Fibroblast of skin of scalp (primary cell): ENCODE measurements around the gene SCN1A.
"Not testable (repeated sequence)": the region's sequence is repeated elsewhere in the genome, so short reads cannot be mapped to it uniquely, and the experiment has no call there.

Source experiments
- DNase-seq: peaks from one replicate; pipeline ENCODE4 v3.0.0-alpha.2; 2013

The SCN1A gene

DNA sequence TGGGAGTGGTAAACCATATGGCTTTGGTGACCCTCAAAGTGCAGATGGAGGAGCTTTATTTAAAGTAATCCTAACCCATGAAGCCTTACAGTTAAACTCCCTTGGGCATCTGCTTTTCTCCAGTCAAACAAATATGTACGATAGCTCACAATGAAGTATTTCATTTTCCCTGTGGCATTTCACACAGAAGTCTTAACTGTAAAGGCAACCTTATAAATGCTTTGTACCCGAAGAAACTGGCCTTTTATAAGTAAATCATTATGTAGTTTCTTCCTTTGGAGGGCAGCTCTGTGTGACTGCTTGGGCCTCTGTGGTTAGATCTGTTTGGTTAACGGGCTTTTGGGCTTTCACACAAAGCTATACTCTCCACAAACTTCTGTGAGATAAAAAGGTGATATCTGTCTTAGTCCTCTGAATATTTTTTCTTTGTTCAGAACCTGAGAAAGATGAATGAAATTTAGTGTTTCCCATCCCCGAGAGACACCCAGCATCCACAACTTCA lies 46.6 kb downstream of the SCN1A start:
- no peak for DNase-seq

DNA sequence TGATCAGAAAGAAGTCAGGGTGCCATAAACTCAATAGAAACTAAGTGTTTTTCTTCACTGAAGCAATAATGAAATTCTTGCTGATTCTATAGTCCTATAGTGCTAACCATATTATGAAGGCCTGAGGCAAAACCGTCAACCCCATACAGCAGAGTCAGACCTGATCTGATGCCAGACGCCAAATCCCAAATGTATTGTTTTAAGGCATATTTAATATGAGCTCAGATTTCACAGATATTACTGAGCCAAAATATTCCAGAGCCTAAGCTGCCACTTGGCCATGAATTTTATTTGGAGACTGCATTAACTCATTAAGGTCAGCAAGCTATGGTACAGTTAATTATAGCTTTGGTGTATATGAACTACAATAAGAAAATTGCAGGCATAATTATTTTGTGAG lies 53.4 kb downstream of the SCN1A start:
- no peak for DNase-seq

DNA sequence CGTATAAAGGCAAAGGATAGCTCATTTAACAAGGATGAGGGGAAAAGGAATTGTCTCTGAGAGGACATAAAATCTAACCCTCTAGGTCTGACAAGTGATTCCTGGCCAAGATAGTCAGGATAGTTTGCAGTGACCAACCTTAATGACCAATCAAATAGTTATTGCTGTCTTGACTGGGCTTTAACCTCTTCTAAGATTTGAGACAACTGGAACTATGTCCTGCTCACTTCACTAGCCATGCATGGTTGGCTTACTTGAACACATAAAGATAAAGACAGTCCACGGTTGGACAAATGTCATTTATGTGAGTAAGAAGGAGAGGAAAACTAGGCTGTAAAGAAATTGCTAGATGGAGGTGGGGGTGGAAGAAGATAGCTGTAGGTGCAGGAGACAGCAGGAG lies 53.8 kb downstream of the SCN1A start:
- no peak for DNase-seq

DNA sequence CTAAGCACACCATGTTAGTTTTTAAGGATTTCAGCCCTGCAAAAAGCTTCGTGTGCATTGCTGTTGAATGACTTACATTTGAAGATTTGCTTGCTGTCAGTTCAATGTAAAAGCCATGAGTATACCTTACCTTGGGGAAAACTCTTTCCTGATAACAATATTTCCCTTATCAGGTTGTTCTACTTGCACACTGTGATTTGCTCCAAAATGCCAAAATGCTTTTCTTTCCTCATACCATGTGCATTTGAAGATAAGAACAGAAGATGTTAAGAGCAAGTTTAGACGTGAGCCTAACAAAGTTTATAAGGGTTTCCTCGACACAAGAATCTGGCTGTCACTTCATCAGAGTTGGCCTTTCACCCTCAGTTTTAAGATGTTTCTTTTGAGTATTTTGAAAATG lies 57.6 kb downstream of the SCN1A start:
- DNase-seq, result no peak

DNA sequence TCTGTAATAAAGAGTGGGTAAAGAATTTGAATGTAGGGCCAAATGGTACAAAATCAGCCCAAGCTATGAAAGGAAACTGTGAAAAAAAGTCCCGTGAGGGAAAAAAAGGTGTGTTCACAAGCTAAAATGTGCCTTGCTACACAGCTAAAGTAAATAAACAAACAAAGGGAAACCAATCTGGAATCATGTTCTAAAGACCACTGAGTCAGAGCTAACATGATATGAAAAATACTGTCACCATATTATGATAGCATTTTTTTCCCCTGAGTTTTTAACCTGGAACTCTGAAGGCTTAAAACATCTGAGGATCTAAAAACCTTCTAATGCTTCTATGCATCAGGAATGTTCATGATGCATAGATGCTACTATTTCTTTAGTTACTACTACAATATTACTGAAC lies 58.8 kb downstream of the SCN1A start:
- no peak for DNase-seq

DNA sequence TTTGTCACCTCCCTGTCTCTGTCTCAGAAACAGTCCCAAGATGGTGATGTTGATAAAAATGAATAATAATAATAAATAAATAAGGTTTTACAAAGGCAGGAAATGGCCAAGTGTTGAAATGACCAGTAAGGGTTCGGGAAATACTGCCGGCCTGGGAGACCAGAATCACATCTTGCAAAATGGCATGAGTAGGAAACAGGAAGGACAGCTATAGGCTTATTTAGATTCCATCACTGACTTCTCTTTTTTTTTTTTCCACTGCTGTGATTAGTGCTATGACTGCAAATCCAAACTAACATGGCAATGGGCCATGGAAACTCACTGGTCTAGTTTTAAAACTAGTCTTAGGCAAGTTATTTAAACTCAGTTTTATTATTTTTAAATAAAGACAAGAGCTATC lies 60.6 kb downstream of the SCN1A start:
- no peak for DNase-seq

DNA sequence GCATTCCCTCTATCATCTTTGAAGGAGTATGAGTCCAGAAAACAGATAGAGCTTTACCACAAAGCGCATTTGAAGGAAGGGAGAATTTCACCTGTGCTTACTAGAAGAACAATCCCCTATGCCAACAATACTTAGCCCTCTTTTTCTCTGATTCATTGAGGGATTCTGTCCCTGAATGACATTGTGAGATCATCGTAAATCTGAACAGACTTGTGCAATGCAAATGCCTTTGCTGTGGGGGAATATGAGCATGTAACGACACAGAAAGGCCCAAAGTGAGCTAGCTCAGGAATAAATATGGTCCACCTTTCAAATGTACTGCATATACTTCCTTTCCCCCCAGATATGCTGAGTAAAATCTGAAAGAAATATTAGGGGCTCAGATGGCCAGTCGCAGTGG lies 67.6 kb downstream of the SCN1A start:
- no peak for DNase-seq

DNA sequence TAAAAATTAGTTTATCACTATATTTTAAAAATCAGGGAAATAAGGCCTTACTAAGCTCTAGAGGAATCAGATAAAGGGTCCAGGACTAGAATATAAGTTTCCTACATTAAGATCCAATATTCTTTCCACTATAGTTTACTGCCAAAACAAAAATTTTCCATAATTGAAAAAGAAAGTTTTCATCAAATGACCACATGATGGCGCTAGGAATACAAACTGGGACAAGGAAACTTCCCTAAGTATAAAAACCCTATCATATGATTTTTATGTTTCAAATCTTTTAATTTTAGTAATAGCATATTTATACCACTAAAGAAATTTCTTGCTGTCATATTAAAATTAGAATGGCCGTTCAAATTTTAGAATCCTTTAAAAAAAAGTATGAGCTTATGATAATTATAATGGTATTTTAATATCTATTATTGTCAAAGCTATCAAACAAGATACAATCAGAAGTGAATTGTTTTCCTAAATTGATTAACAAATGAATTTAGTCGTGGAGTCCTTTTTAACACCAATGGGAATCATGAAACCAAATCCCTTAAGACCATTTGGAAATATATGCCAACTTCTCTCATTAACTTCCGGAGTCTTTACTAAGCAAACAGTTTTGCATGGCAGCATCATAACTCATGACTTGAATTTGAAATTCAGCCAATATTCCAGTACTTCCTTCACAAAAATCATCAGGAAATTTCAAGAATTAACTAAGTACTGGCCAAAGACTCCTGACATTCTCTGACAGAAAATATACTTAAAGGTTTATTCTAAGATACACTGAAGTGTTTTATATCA lies 70.3 kb downstream of the SCN1A start:
- peak; percentile 4 for DNase-seq

DNA sequence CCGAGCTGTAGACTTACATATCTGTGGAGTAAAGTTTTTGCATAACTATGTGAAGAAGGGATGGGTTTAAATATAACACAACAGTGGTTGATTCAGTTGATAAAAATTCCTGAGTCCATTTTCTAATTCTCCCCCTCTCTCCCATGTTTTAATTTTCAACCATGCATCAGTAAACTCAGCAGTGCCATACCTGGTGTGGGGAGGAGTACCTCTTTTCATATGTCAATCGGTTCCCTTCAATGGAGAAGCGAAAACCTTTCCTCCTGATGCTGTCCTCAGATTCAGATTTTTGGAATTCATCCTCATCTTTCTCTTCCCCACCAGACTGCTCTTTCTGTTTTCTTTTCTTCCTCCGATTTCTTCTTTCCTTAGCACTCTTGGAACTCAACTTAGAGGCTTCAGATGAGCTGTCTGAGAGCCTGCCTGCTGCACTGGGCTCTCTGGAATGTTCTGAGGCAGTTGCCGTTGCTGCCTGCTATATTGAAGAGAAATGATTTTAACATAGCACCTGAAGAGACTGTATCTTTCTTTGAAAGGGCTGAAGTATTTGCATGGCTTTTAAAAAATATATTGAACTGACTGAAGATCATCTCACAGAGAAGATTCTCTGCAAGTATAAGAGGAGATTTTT lies 82.9 kb downstream of the SCN1A start:
- DNase-seq, result no peak

DNA sequence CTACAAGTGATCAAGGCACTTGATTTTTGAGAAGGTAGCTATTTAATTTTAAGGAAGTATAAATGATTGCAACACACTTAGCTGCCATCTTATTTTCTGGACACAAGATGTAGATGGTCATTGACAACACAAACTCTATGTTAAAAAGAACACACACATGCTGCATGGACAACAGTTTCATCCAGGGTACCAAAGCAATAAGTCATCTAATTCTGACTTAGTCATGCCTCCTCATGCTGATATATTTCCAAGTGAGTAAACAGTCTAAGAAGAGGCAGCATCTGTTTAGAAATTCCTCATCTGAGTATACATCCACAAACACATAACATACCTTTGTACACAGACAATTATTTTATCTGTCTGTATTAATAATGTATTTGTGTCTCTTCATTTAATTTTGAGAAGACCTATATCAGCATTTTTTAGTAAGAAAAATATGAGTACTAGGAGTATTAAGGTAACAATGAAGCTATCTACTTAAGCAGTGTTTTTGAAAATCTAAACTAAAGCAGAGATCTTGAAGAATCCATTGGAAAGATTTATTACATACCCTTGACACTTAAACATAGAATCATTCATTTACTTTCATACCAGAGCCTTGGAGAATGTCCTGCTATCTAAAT lies 84.9 kb downstream of the SCN1A start:
- DNase-seq, result no peak

DNA sequence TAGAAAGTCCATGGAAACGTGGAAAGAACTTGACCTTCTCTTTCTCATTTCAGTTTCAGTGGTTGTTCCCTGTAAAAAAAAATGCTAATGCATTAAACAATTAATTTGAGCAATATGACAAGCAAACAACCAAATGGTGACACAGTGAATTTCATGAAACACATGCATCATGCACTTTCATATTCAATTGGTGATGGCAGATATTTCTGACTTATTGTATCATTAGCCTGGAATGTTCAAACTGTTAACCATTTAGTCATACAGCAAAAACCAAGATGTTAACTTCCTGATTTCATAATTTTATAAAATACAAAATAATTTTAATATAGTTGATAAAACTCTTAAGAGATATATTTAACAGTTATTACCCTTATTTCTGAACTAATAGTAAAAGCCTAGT lies 85.5 kb downstream of the SCN1A start:
- no peak for DNase-seq

DNA sequence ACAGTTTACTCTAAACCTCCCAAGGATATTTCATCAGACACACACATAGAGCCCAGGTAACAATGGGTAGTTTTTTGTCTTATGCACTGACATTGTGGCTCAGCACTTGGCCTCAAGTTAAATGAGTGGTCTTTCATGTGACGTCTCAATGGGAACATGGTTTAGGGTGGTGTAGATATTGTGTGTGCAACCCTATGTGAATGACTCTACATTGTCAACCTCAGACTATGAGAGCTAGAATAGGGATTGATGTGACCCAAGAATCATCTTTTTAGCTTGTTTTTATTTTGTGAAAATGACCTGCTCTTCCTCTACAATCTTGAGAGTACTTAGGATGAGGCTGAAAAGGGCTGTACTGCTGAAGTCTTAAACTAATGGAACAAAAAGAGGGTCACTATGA lies 86.2 kb downstream of the SCN1A start:
- no peak for DNase-seq

DNA sequence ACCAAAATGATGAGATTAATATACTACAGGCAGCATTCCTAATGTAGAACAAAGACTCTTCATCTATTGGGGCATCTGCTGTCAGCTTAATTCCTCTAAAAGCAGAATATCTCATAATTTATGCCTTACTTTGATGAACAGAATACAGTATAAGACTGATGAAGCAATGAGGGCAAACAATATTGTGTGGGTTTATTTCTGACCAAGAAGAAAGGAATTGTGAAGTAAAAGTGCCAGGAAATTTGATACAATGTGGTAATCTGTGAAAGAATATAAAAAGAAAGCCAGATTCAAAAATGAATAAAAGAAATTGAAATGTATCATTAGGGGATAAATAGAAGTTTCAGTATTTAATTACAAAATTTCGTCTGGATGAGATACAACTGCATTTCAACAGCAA lies 95.5 kb downstream of the SCN1A start:
- no peak for DNase-seq

DNA sequence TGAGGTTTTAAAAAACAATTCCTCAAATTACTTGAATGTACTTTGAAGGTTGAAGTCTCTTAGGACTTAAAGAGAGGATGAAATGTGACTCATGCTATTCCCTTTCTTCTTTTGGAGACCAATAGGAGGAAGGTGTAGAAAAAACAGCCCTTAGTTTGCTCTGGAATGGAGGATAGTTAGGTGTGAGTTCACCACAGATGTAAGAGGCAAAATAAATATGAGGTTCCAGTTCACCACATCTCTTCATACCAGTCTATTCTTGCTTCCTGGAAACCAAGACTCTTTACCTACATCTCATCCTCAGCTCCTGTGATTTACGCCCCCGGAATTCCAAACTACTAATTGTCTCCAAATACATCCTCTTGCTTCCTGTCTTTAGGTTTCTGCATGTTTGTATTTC lies 96.8 kb downstream of the SCN1A start:
- no peak for DNase-seq

DNA sequence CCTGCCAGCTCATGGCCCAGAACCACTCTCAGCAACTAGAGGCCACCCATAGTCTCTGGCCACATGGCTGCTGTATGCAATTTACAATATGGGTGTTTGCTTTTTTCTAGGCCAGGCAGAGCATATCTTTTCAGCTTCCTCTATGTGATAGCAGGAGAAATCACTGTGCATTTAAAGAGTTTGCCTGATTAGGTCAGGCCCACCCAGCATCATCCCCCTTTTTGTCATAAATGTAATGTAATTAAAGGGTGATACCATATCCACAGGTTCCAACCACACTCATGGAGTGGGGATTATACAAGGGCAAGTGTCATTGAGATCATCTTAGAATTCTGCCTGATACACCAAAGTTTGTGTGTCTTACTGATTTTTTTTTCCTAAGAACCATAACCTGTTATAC lies 102.5 kb downstream of the SCN1A start:
- DNase-seq, result no peak

DNA sequence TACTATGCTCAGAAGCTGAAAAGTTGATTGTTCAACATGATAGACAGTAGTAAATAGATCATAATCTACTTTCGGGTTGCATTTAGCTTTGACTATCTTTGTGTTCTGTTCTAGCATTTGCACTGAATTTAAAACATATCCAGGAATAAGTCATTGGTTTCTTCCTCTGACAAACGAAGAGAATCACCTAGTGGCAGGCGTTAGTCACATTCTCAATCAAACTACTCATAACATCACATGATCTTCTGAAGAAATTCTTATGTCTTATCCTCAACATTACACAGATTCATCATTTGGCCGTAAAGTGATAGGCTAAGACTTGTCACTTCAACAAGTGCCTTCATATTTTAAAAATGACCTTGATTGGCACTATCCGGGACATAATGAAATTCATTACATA lies 110.6 kb downstream of the SCN1A start:
- no peak for DNase-seq

DNA sequence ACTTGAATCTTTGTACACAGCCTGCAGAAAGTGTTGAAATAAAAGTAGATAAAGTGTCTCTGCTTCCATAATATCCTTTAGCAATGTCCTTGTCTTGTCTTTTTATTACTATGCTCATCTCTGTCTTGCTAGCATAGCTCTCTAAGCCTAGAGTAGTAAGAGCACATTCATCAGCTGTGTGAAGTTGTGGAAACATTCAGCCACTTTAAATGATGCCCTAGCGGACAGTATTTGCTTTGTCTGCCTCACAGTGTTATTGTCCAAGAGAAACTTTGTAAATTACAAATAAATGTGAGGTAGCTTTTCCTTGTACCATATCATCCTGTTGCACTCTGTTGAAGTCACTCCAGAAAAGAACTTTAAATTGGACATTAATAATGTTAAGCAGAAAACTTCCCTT lies 113.9 kb downstream of the SCN1A start:
- DNase-seq, result no peak

DNA sequence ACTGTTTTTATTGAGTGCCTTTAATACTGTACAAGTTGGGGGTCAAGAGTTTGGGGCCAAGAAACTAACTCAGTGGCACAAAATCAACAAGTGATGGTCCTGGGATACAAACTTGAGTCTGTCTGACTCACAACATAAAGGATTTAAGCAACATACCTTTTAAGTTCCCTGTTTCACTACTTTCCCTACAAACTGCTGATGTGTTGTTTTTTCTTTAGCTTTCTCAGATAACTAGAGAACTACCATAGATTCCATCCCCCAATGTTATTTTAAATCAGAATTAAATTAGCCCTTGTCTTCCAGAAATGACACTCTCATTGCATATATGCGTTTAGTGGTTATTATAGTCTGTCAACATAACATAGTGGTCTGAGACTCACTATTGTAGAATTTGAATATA lies 116.2 kb downstream of the SCN1A start:
- no peak for DNase-seq

DNA sequence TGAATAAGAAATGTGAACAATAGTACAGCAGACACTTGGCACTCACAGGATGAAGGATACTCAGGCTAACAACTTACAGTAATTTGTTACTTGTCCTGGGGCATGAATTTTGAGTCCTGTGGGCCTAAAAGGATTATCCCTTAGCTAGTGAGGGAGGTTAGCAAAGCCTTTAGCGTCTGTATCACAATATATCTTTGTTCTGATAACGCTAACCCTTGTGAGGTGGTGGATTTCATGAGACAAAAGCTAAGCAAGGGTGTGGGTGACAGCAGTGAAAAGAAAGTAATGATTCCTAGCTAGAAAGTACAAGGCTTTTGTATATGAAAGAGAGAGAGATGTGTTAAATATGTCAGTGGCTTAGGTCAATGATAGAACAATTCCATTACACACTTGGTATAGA lies 127.4 kb downstream of the SCN1A start:
- no peak for DNase-seq

DNA sequence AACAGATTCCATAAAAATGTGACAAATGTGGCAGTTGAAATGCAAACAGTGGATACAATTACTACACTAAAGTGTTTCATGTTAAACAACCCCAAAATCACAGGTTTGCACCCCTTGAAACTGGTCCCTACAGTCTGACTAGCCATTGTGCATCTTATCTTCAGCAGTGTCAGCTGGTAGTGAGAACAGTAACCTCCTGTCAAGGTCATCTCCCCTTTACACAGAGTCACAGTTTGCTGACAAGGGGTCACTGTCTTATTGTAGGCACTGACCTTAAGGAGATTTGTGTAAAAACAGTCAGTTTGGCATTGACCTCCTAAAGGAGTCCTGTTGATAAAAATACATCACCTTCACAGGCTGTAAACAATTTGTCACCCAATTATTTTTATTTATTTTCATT lies 137.0 kb downstream of the SCN1A start:
- no peak for DNase-seq

DNA sequence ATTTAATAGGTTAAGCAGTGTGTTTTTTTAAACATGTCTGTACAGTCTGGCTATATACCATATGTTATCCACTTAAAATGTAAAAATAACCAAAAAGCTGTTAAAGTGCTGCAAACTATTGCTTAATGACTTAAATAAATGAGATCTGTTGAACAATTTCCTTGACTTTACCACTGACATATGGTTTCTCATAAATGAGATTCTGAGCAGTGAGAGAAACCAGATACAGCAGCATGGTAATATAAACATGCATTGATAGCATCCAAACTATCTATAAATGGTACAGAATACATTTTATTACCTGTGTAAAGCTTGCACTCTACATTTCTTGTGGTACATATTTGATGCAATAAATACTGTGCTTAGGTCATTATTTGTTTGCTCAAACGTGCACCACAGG lies 138.0 kb downstream of the SCN1A start:
- no peak for DNase-seq

DNA sequence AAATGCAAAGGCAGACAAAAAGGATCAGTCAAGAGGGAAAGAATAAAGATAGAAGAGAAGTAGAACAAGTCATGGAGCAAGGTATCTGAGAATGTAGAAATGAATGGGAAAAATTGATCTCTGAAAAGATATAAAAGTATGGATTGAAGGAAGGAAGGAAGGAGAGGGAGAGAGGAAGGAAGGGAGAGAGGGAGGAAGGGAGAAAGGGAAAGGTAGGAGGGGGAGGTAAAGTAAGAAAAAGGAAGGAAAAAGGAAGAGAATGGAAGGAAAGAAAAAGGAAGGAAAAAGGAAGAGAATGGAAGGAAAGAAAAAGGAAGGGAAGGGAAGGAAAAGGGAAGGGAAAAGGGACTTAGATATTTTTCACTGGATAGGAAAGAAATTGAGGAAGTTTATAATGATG lies 142.7 kb downstream of the SCN1A start:
- DNase-seq, result no peak

DNA sequence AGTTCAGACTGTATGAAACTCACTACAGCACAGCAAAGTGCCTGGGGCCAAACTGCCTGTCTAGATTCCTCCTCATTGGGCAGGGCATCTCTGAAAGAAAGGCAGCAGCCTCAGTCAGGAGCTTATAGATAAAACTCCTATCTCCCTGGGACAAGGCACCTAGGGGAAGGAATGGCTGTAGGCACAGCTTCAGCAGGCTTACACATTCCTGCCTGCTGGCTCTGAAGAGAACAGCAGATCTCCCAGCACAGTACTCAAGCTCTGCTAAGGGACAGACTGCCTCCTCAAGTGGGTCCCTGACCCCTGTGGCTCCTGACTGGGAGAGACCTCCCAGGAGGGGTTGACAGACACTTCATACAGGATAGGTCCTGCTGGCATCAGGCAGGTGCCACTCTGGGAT lies 155.7 kb downstream of the SCN1A start:
- not testable (repeated sequence) for DNase-seq

DNA sequence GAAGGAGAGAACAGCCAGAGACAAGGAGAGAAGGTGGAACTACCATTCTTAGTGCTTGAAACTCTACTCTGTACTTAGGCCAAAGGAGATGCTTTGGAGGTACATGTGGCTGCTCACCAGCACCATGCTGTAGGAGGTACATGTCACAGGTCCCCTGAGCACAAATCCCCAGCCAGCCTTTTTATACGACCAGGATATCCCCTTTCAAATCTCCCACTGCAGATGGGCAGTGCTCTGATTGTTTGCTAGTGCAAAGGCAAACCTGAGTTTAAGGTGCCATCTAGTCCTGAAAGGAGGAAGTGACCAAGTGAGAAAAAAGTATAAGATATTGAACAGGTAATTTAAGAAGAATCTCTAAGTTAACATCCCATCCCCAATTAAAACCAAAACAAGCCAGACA lies 157.2 kb downstream of the SCN1A start:
- DNase-seq, result no peak
